ELF-1 (cell line): ENCODE data around the gene UIMC1.
"Not testable (repeated sequence)": the region's sequence is repeated elsewhere in the genome, so short reads cannot be mapped to it uniquely, and the experiment has no call there.

Source experiments
- DNase-seq: peaks from one replicate; pipeline ENCODE4 v3.0.0-alpha.2; 2016; ENCODE audit warnings: low read depth, low spot score

The UIMC1 gene

GRCh38 chr5:177008716-177009115 lies 2.1 kb upstream of the UIMC1 start:
- no peak for DNase-seq

- no peak for DNase-seq
Measured at GRCh38 chr5:177005619-177006264, 837 bp downstream of the UIMC1 start.

GRCh38 chr5:177004961-177005360 lies 1.6 kb downstream of the UIMC1 start:
- no peak for DNase-seq

- no peak for DNase-seq
Measured at GRCh38 chr5:177003649-177004048, 2.9 kb downstream of the UIMC1 start.

GRCh38 chr5:176999526-176999925 lies 7.1 kb downstream of the UIMC1 start:
- DNase-seq, result not testable (repeated sequence)

- DNase-seq, result no peak
Measured at GRCh38 chr5:176998828-176999227, 7.8 kb downstream of the UIMC1 start.

GRCh38 chr5:176996780-176997179 lies 9.8 kb downstream of the UIMC1 start:
- no peak for DNase-seq

GRCh38 chr5:176995896-176996767 lies 10.4 kb downstream of the UIMC1 start:
- DNase-seq, result no peak

GRCh38 chr5:176995122-176995490 lies 11.5 kb downstream of the UIMC1 start:
- DNase-seq, result no peak

- DNase-seq, result peak; percentile 57
Measured at GRCh38 chr5:176994460-176995121, 12.0 kb downstream of the UIMC1 start.

- DNase-seq, result not testable (repeated sequence)
Measured at GRCh38 chr5:176993081-176993480, 13.5 kb downstream of the UIMC1 start.

GRCh38 chr5:176987583-176987982 lies 19.0 kb downstream of the UIMC1 start:
- no peak for DNase-seq

GRCh38 chr5:176986280-176986679 lies 20.3 kb downstream of the UIMC1 start:
- no peak for DNase-seq

- no peak for DNase-seq
Measured at GRCh38 chr5:176985516-176985915, 21.1 kb downstream of the UIMC1 start.

- DNase-seq, result not testable (repeated sequence)
Measured at GRCh38 chr5:176984176-176984575, 22.4 kb downstream of the UIMC1 start.

- DNase-seq, result not testable (repeated sequence)
Measured at GRCh38 chr5:176983593-176983992, 23.0 kb downstream of the UIMC1 start.

- DNase-seq, result not testable (repeated sequence)
Measured at GRCh38 chr5:176983112-176983511, 23.5 kb downstream of the UIMC1 start.

- DNase-seq, result no peak
Measured at GRCh38 chr5:176980818-176981217, 25.8 kb downstream of the UIMC1 start.

- no peak for DNase-seq
Measured at GRCh38 chr5:176979669-176980068, 26.9 kb downstream of the UIMC1 start.

- DNase-seq, result no peak
Measured at GRCh38 chr5:176965633-176966032, 40.9 kb downstream of the UIMC1 start.

GRCh38 chr5:176959051-176959450 lies 47.5 kb downstream of the UIMC1 start:
- DNase-seq, result no peak

GRCh38 chr5:176956756-176957155 lies 49.8 kb downstream of the UIMC1 start:
- no peak for DNase-seq
